HepG2 (cell line): Measurements from ENCODE around the gene PLCG1. TPM values are rescaled to one million over a fixed set of nuclear protein-coding genes. Genes with fewer than 3 reads are reported as not detected.
A peak's percentile ranks its signal among the peaks of the same experiment; 100 is the strongest.

Experiments
- EED ChIP-seq: sonication (generic); formaldehyde crosslinking; IDR thresholded peaks from 2 replicates; pipeline ENCODE4 v1.5.0; 2020; ENCODE audit warnings: mild to moderate bottlenecking, missing genetic modification reagents
- GZF1 ChIP-seq: sonication (generic); formaldehyde crosslinking; IDR thresholded peaks from 2 replicates; pipeline ENCODE4 v1.5.1; 2020; ENCODE audit warnings: mild to moderate bottlenecking, missing genetic modification reagents
- HMG20B ChIP-seq: conservative IDR thresholded peaks from 2 replicates; pipeline ENCODE4 v1.6.1; 2016; ENCODE audit warnings: missing genetic modification reagents, missing compliant biosample characterization
- HMGA1 ChIP-seq: sonication (generic); formaldehyde crosslinking; conservative IDR thresholded peaks from 2 replicates; pipeline ENCODE4 v1.4.0; 2020; ENCODE audit warnings: missing genetic modification reagents
- KLF6 ChIP-seq: IDR thresholded peaks from 2 replicates; pipeline ENCODE4 v1.8.0; 2016; ENCODE audit warnings: missing biosample characterization, missing genetic modification reagents
- MED1 ChIP-seq: sonication (generic); formaldehyde crosslinking; IDR thresholded peaks from 2 replicates; pipeline ENCODE4 v1.4.0; 2020; ENCODE audit warnings: missing genetic modification reagents
- MYNN ChIP-seq: sonication (generic); formaldehyde crosslinking; IDR thresholded peaks from 2 replicates; pipeline ENCODE4 v1.4.0; 2020; ENCODE audit warnings: mild to moderate bottlenecking, low read depth, missing genetic modification reagents
- NAIF1 ChIP-seq: sonication (generic); formaldehyde crosslinking; IDR thresholded peaks from 2 replicates; pipeline ENCODE4 v1.5.0; 2020; ENCODE audit warnings: mild to moderate bottlenecking, missing genetic modification reagents, borderline replicate concordance
- PHF21A ChIP-seq: sonication (generic); formaldehyde crosslinking; IDR thresholded peaks from 2 replicates; pipeline ENCODE4 v1.5.0; 2020; ENCODE audit warnings: mild to moderate bottlenecking, missing genetic modification reagents
- RORA ChIP-seq: sonication (generic); formaldehyde crosslinking; IDR thresholded peaks from 2 replicates; pipeline ENCODE4 v1.5.0; 2020; ENCODE audit warnings: mild to moderate bottlenecking, missing genetic modification reagents, moderate library complexity
- TRIM24 ChIP-seq: sonication (generic); formaldehyde crosslinking; IDR thresholded peaks from 2 replicates; pipeline ENCODE4 v1.8.0; 2022; ENCODE audit warnings: mild to moderate bottlenecking, missing genetic modification reagents
- ZNF136 ChIP-seq: sonication (generic); formaldehyde crosslinking; IDR thresholded peaks from 2 replicates; pipeline ENCODE4 v1.8.1; 2022; ENCODE audit warnings: low read depth, mild to moderate bottlenecking, moderate library complexity, missing genetic modification reagents
- ZNF235 ChIP-seq: sonication (generic); formaldehyde crosslinking; IDR thresholded peaks from 2 replicates; pipeline ENCODE4 v1.8.1; 2023; ENCODE audit warnings: mild to moderate bottlenecking, missing genetic modification reagents, borderline replicate concordance
- ZNF326 ChIP-seq: sonication (generic); formaldehyde crosslinking; IDR thresholded peaks from 2 replicates; pipeline ENCODE4 v1.4.0; 2020; ENCODE audit warnings: missing genetic modification reagents, borderline replicate concordance
- ZNF850 ChIP-seq: sonication (generic); formaldehyde crosslinking; conservative IDR thresholded peaks from 2 replicates; pipeline ENCODE4 v1.9.0; 2021; ENCODE audit warnings: mild to moderate bottlenecking, missing genetic modification reagents
- ZNF879 ChIP-seq: sonication (generic); formaldehyde crosslinking; IDR thresholded peaks from 2 replicates; pipeline ENCODE4 v1.8.1; 2023; ENCODE audit warnings: missing genetic modification reagents
- ZSCAN31 ChIP-seq: sonication (generic); formaldehyde crosslinking; IDR thresholded peaks from 2 replicates; pipeline ENCODE4 v1.5.0; 2020; ENCODE audit warnings: low read depth, mild to moderate bottlenecking, missing genetic modification reagents
- polyA plus RNA-seq, 8 experiments: library from polyadenylated mRNA; depleted of rRNA in 3 of 8; stranded (reverse) in 7 of 8; unstranded in 1 of 8; fragments of >200 nt; fragmentation: Illumina TruSeq in 4 of 8; extraction: Trizol in 4 of 8; gene quantifications; 2 replicates each; pipeline versions ENCODE4 v1.2.1 to v1.2.3, GENCODE V29; 2011 to 2016; ENCODE audit warnings: low read depth in 4 of 8, missing spikeins in 1 of 8, mixed read lengths in 1 of 8; ENCODE audit not compliant: insufficient read depth in 1 of 8
- total RNA-seq, 5 experiments: library from RNA; depleted of rRNA; stranded (reverse); fragments of >200 nt; fragmentation: Illumina TruSeq; extraction: Trizol; gene quantifications; 2 replicates each; pipeline ENCODE4 v1.2.3, GENCODE V29; 2016; ENCODE audit warnings: low read depth in 1 of 5
- TF ChIP-seq, protein P1 (sequence below): sonication (generic); formaldehyde crosslinking; IDR thresholded peaks from 2 replicates; pipeline ENCODE4 v1.5.1; 2020; ENCODE audit warnings: missing genetic modification reagents, mild to moderate bottlenecking, borderline replicate concordance
- TF ChIP-seq, protein P2 (sequence below): sonication (generic); formaldehyde crosslinking; IDR thresholded peaks from 2 replicates; pipeline ENCODE4 v1.8.0; 2022; ENCODE audit warnings: mild to moderate bottlenecking, missing genetic modification reagents, borderline replicate concordance
- TF ChIP-seq, protein P3 (sequence below): sonication (generic); formaldehyde crosslinking; IDR thresholded peaks from 2 replicates; pipeline ENCODE4 v1.4.0; 2020; ENCODE audit warnings: missing genetic modification reagents, mild to moderate bottlenecking, borderline replicate concordance
- TF ChIP-seq, protein P4 (sequence below): sonication (generic); formaldehyde crosslinking; IDR thresholded peaks from 2 replicates; pipeline ENCODE4 v1.5.0; 2020; ENCODE audit warnings: missing genetic modification reagents

The PLCG1 gene
- total and polyA plus RNA-seq, 2 of the 13 experiments (the other 11 are each of a cell fraction or from before 2014, with no cell fraction given) = 85.3 to 158 TPM

DNA sequence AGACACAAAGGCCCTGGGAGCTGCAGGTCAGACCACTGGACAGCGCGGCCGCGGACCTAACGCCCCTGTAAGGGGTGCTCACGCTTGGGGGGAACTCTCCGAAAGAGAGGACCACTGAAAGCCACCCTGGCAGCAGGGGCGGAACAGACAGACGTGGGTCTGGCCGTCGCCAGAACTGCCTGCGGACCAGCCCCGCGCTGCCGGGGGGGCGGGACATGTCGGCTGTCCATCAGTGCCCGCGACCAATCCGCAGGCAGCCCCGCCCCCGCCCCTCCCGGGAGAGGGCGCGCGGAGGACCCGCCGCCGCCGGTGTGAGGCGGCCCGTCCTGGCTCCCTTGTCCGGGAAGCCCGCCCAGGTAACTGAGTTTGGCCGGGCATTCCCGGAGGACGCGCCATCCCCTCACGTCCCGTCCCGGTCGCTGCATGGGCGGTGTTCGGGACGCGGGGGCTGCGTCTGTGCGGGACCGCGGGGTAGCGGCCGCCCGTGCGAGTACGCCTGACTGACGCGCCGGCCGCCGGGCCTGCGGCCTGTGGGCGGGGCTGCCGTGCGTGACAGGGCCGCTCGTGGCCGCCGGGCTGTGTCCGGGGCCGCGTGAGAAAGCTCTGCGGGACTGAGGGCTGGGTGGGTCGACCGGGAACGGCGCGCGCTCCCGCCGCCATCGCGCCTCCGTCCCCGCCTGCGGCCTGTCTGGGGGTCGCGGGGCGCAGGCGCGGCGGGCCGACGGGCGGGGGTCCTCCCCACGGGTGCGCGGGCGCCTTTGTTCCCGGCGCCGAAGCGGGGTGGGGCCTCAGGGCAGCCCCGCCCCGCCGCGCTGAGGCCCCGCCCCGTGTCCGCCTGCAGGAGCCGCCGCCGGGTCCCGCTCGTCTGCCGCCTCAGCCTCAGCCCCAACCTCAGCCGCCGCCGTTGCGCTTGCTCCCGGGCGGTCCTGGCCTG is at the start of gene PLCG1 (continued):
- TF ChIP-seq ZSCAN31 (CRISPR knock-in tag) = peak; percentile 44; the same call in 1 of the 2 replicates
- TF ChIP-seq ZNF326 (CRISPR knock-in tag) = no peak
- no peak for TF ChIP-seq TRIM24 (CRISPR knock-in tag)
- TF ChIP-seq KLF6 = 0 out of 2 replicates have a peak, but pooled peaks have one; percentile 21
- TF ChIP-seq ZNF850 (CRISPR knock-in tag) = peak; percentile 79; the same call in 1 of the 2 replicates
- peak; percentile 58; the same call in 1 of the 2 replicates for TF ChIP-seq NAIF1
- TF ChIP-seq ZNF235 (CRISPR knock-in tag) = peak; percentile 60; the same call in 1 of the 2 replicates
- TF ChIP-seq MED1 (CRISPR knock-in tag) = peak; percentile 58
- no peak for TF ChIP-seq RORA (CRISPR knock-in tag)
- TF ChIP-seq GZF1 (CRISPR knock-in tag) = peak; percentile 69; the same call in 1 of the 2 replicates
- no peak for TF ChIP-seq HMG20B
- peak; percentile 53; the same call in 1 of the 2 replicates for TF ChIP-seq EED (CRISPR knock-in tag)
- peak; percentile 50 for TF ChIP-seq PHF21A (CRISPR knock-in tag)
- TF ChIP-seq ZNF136 (CRISPR knock-in tag) = 0 out of 2 replicates have a peak, but pooled peaks have one; percentile 16
- no peak for TF ChIP-seq MYNN (CRISPR knock-in tag)
- TF ChIP-seq, protein P1, sequence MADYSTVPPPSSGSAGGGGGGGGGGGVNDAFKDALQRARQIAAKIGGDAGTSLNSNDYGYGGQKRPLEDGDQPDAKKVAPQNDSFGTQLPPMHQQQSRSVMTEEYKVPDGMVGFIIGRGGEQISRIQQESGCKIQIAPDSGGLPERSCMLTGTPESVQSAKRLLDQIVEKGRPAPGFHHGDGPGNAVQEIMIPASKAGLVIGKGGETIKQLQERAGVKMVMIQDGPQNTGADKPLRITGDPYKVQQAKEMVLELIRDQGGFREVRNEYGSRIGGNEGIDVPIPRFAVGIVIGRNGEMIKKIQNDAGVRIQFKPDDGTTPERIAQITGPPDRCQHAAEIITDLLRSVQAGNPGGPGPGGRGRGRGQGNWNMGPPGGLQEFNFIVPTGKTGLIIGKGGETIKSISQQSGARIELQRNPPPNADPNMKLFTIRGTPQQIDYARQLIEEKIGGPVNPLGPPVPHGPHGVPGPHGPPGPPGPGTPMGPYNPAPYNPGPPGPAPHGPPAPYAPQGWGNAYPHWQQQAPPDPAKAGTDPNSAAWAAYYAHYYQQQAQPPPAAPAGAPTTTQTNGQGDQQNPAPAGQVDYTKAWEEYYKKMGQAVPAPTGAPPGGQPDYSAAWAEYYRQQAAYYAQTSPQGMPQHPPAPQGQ (CRISPR knock-in tag) = peak; percentile 49
- no peak for TF ChIP-seq HMGA1
- TF ChIP-seq, protein P2, sequence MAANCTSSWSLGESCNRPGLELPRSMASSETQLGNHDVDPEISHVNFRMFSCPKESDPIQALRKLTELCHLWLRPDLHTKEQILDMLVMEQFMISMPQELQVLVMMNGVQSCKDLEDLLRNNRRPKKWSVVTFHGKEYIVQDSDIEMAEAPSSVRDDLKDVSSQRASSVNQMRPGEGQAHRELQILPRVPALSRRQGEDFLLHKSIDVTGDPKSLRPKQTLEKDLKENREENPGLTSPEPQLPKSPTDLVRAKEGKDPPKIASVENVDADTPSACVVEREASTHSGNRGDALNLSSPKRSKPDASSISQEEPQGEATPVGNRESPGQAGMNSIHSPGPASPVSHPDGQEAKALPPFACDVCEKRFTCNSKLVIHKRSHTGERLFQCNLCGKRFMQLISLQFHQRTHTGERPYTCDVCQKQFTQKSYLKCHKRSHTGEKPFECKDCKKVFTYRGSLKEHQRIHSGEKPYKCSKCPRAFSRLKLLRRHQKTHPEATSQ (CRISPR knock-in tag) = 0 out of 2 replicates have a peak, but pooled peaks have one; percentile 61
- 0 out of 2 replicates have a peak, but pooled peaks have one; percentile 64 for TF ChIP-seq ZNF879 (CRISPR knock-in tag)
- TF ChIP-seq, protein P3, sequence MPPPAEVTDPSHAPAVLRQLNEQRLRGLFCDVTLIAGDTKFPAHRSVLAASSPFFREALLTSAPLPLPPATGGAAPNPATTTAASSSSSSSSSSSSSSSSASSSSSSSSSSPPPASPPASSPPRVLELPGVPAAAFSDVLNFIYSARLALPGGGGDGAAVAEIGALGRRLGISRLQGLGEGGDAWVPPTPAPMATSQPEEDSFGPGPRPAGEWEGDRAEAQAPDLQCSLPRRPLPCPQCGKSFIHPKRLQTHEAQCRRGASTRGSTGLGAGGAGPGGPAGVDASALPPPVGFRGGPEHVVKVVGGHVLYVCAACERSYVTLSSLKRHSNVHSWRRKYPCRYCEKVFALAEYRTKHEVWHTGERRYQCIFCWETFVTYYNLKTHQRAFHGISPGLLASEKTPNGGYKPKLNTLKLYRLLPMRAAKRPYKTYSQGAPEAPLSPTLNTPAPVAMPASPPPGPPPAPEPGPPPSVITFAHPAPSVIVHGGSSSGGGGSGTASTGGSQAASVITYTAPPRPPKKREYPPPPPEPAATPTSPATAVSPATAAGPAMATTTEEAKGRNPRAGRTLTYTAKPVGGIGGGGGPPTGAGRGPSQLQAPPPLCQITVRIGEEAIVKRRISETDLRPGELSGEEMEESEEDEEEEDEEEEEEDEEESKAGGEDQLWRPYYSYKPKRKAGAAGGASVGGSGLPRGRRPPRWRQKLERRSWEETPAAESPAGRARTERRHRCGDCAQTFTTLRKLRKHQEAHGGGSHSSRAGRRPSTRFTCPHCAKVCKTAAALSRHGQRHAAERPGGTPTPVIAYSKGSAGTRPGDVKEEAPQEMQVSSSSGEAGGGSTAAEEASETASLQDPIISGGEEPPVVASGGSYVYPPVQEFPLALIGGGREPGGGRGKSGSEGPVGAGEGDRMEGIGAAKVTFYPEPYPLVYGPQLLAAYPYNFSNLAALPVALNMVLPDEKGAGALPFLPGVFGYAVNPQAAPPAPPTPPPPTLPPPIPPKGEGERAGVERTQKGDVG (CRISPR knock-in tag) = peak; percentile 28; the same call in 1 of the 2 replicates
- TF ChIP-seq, protein P4, sequence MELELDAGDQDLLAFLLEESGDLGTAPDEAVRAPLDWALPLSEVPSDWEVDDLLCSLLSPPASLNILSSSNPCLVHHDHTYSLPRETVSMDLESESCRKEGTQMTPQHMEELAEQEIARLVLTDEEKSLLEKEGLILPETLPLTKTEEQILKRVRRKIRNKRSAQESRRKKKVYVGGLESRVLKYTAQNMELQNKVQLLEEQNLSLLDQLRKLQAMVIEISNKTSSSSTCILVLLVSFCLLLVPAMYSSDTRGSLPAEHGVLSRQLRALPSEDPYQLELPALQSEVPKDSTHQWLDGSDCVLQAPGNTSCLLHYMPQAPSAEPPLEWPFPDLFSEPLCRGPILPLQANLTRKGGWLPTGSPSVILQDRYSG (CRISPR knock-in tag) = peak; percentile 97
